Activated naive CD4-positive, alpha-beta T cell treated with anti-CD3 and anti-CD28 coated beads, Interleukin-2, amount 10 ng/mL, durations not matched to agents 5 hours and 36 hours (primary cell): ENCODE results near the gene RCSD1. TPM values are rescaled to one million over a fixed set of nuclear protein-coding genes. Genes with fewer than 3 reads are reported as not detected.

Experiments used
- total RNA-seq, 2 experiments: library from RNA; stranded (reverse); gene quantifications; one replicate each; pipeline ENCODE4 v1.2.3, GENCODE V29; 2021

RCSD1 gene, protein sequence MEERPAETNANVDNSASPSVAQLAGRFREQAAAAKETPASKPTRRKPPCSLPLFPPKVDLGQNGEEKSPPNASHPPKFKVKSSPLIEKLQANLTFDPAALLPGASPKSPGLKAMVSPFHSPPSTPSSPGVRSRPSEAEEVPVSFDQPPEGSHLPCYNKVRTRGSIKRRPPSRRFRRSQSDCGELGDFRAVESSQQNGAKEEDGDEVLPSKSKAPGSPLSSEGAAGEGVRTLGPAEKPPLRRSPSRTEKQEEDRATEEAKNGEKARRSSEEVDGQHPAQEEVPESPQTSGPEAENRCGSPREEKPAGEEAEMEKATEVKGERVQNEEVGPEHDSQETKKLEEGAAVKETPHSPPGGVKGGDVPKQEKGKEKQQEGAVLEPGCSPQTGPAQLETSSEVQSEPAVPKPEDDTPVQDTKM
- total RNA-seq, result 100 to 1,000 TPM; 165 to 169 TPM

DNA sequence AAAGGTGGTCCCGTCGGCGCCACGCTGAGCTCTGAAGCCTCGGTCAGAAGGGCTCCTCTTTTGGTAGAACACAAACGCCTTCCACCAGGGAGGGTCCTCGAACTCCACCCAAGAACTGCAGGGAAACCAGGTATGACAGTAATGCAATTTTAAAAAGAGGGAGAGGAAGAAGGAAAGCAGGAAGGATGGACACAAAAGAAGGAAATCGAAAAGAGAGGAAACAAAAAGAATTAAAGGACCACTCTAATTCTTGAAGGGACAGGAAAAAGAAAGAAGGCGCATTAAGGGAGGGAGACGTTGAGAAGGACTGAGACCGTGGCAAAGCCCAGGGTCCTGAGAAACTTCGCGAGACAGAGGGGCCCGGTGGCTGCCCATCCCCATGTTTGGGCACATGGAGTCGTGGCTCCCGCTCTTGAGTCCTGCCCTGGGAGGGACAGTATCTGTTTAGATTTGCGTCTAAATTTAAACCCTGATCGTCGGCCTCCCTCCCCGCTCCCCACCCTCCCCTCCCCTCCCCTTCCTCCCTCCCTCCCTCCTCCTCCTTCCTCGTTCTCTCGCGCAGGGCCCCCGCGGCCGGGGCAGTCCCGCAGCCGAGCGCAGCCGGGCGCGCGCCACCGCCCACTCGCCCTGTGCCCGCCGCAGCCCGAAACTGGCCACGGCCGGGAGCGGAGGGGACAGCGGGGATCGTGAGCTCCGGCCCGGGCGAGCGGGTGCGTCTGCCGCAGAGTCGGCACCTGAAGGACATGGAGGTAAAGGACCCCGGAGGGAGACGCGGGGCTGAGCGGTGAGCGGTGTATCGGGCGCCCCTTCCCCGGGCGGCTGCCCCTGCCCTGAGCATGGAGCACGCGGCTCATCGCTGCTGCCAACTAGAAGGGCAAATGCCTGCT lies at the start of gene RCSD1:
Gene RCSD1 (plus strand): TSS at position 552 of the 887 bp plus-strand sequence. CDS start 192 bp downstream, at position 744.

DNA sequence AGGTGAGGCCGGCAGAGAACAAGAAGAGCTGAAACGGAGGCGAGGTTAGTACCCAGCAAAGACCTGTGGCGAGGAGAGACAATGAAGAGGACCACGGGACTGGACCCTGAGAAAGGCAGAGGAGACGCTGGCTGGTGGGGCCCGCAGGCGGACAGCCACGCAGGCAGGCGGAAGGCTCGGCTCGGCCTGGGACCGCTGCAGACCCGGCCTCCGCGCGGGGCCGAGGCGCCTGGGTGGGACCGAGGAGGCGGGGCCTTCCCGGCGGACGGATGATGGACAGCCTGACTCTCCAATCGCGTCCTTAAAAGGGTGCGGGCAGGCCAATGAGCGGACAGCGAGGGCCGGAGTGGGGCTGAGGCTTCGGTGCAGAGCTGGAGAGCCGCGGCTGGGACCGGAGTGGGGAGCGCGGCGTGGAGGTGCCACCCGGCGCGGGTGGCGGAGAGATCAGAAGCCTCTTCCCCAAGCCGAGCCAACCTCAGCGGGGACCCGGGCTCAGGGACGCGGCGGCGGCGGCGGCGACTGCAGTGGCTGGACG lies 91.7 kb downstream of the RCSD1 start, which contains the start of gene MPZL1:
Gene MPZL1 (plus strand): TSS at position 366 of the 535 bp plus-strand sequence. CDS start 170 bp downstream, outside the sequence.

Other genes starting within 250 kb of the RCSD1 start
- gene CD247, start 111.7 kb upstream of the RCSD1 start, total RNA-seq, result 100 to 1,000 TPM; 251 to 258 TPM
- 1 to 10 TPM; 8.4 to 8.8 TPM for gene CREG1, start 76.5 kb upstream of the RCSD1 start, total RNA-seq
- gene MPZL1, start 91.8 kb downstream of the RCSD1 start, total RNA-seq, result 10 to 100 TPM; 16.1 TPM